GM06990 (cell line): Measurements from ENCODE around the gene ATP6V1G3.
"Not testable (repeated sequence)": the region's sequence is repeated elsewhere in the genome, so short reads cannot be mapped to it uniquely, and the experiment has no call there.

ENCODE experiments used
- DNase-seq: peaks from one replicate; pipeline ENCODE4 v3.0.0-alpha.2; 2011; ENCODE audit not compliant: insufficient read length; ENCODE audit errors: extremely low read depth
- H3K27me3 ChIP-seq: replicated peaks from 2 replicates; pipeline ENCODE4 v1.6.0; 2011; ENCODE audit warnings: low read length; ENCODE audit not compliant: control insufficient read depth, insufficient read depth
- H3K36me3 ChIP-seq: 2 replicates; pipeline ENCODE4 v1.5.1; 2011; ENCODE audit warnings: low read length; ENCODE audit not compliant: control insufficient read depth, insufficient read depth
- H3K4me3 ChIP-seq: replicated peaks from 2 replicates; pipeline ENCODE4 v1.5.1; 2011; ENCODE audit warnings: low read depth, mild to moderate bottlenecking, control low read depth, low read length
- CTCF ChIP-seq: IDR thresholded peaks from 2 replicates; pipeline ENCODE4 v1.5.1; 2011; ENCODE audit warnings: low read length, control low read depth, mild to moderate bottlenecking, inconsistent platforms; ENCODE audit not compliant: insufficient read depth, poor library complexity, severe bottlenecking

Gene ATP6V1G3

GRCh38 chr1:198490224-198490623, 50.3 kb downstream of the ATP6V1G3 start:
- TF ChIP-seq CTCF = no peak
- no peak for DNase-seq
- H3K4me3 ChIP-seq = no peak overlapping the region
- no peaks in the 10 kb centered on the region for H3K36me3 ChIP-seq
- H3K27me3 ChIP-seq = no peaks in the 10 kb centered on the region

- DNase-seq = no peak
- Histone ChIP-seq H3K27me3 (no peaks in the 10 kb centered on the region), H3K4me3 (no peak overlapping the region), H3K36me3 (no peaks in the 10 kb centered on the region)
- TF ChIP-seq CTCF = no peak
These were observed 53.6 kb downstream of the ATP6V1G3 start for GRCh38 chr1:198486903-198487302.

- Histone ChIP-seq H3K36me3 (no peaks in the 10 kb centered on the region), H3K27me3 (no peaks in the 10 kb centered on the region), H3K4me3 (no peak overlapping the region)
- no peak for TF ChIP-seq CTCF
- DNase-seq = no peak
These were observed 56.8 kb downstream of the ATP6V1G3 start for GRCh38 chr1:198483645-198484044.

- Histone ChIP-seq H3K27me3 (no peaks in the 10 kb centered on the region), H3K36me3 (no peaks in the 10 kb centered on the region), H3K4me3 (no peak overlapping the region)
- DNase-seq = no peak
- no peak for TF ChIP-seq CTCF
These were observed 57.5 kb downstream of the ATP6V1G3 start for GRCh38 chr1:198483006-198483405.

- no peaks in the 10 kb centered on the region for H3K27me3 ChIP-seq
- DNase-seq = no peak
- TF ChIP-seq CTCF = no peak
- H3K4me3 ChIP-seq = no peak overlapping the region
- H3K36me3 ChIP-seq = no peaks in the 10 kb centered on the region
These were observed 58.8 kb downstream of the ATP6V1G3 start for GRCh38 chr1:198481661-198482060.

GRCh38 chr1:198480876-198481275, 59.6 kb downstream of the ATP6V1G3 start:
- H3K27me3 ChIP-seq = no peaks in the 10 kb centered on the region
- no peak for DNase-seq
- H3K4me3 ChIP-seq = no peak overlapping the region
- TF ChIP-seq CTCF = no peak
- H3K36me3 ChIP-seq = no peaks in the 10 kb centered on the region

- not testable (repeated sequence) for H3K36me3 ChIP-seq, H3K4me3 ChIP-seq, H3K27me3 ChIP-seq, DNase-seq
These were observed 63.1 kb downstream of the ATP6V1G3 start for GRCh38 chr1:198477354-198477753.
